SH-SY5Y (cell line): ENCODE data around the gene ZFHX3.

ENCODE experiments used
- GATA2 ChIP-seq: IDR thresholded peaks from 2 replicates; pipeline ENCODE4 v1.6.1; 2011; ENCODE audit warnings: mild to moderate bottlenecking, low read depth, low read length
- GATA3 ChIP-seq: IDR thresholded peaks from 2 replicates; pipeline ENCODE4 v1.6.1; 2011; ENCODE audit warnings: low read depth, mild to moderate bottlenecking, low read length, moderate library complexity

ZFHX3 gene

DNA sequence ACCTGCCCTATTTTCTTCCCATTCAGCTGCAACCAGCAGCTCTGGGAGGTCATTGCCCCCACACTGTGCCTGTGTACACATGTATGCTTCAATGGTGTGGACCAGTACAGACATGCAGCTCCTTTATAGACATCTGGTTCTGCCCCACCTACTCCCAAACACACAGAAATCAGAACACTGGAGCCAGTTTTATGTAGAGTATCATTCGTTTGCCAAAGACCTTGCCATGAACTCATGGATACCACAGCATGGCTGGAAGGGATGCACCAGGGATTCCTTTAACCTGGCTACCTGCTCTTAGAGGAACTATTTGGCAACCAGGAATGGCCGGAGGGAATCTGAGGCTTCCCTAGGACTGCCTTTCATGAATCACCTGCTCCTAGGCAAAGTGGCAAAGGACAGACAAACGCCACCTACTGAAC is 60.4 kb downstream of the ZFHX3 start:
- TF ChIP-seq GATA2, result no peak
- TF ChIP-seq GATA3, result no peak

DNA sequence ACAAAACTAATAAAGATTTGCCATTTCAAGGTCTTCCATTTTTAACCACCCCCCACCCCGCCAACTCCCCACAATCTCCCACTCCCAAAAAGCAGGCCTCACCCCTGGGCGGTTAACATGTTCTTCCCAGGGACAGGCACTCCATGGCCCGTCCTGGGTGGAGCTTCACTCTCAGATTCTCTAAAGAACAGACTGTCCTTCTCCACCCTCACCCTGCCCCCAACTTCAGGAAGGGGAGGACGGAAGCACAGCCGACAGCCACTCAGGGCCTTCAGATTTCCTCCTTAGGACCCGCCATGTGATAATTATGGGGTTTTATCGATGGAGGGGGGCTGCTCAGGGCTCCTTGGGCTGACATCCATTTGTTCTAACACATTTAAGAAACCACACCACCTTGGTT is 61.9 kb downstream of the ZFHX3 start:
- TF ChIP-seq GATA2 (no peak), GATA3 (no peak)

DNA sequence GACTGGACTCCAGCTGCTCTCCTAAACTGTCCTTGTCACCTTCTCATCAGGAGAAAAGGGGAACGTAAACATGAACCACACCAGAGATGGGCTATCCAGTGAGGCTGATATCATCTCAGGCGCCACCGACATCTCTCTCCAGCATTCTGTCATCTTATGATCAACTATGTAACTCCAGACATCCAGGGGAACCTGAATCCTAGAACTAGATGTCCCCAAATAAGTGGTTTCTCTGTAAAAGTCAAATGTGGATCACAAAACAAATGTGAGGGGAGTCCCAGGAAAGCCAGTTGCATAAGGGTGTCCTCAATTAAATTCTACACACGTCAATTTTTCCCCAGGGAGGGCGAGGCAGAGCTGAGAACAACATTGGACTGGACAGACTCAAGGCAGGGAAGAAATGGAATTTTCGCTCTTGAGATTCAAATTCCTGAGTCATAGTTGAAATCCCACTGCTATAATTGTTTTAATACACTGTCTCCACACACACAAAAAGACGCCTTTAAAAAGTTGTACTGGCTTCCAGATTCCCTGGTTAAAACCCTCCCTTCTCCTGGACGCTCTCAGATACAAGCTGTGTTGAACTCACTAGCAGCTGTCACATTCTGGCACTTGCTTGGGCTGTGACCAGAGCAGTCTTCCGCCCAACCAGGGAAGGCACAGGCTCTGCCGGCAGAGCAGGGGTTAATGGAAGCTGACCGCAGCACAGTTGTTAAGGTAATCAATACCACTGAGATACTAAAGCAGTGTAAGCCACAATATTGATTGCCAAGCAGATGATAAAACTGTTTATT is 62.6 kb downstream of the ZFHX3 start:
- TF ChIP-seq GATA3, result no peak
- no peak for TF ChIP-seq GATA2

DNA sequence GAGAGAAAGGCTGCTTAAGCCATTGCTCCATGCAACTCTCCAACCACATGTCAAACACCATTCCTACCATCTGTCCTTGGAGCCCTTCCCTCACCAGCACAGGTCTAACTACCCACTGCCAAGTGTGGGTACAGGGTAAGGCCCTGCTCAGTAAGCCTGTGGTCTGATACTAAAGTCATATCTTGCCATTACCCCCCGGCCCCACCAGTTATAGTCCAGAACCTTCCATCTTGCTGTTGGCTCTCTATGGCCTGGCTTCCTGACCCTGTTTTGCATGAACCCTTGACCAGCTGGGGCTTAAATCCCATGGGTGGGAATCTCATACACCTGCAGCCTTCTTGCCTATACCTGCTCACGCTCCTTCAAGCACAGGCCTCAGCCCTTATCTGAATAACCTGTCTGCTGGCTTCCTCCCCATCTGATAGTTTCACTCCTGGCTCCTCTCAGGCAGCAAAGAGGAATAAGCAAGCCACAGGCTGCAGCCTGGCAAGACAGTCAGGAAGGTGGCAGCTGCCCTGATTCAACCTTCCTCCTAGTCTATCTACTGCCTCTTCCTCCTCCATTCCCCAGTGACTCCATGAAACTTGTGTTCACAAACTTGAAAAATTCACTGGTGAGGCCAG is 64.1 kb downstream of the ZFHX3 start:
- TF ChIP-seq GATA2 (no peak), GATA3 (no peak)

DNA sequence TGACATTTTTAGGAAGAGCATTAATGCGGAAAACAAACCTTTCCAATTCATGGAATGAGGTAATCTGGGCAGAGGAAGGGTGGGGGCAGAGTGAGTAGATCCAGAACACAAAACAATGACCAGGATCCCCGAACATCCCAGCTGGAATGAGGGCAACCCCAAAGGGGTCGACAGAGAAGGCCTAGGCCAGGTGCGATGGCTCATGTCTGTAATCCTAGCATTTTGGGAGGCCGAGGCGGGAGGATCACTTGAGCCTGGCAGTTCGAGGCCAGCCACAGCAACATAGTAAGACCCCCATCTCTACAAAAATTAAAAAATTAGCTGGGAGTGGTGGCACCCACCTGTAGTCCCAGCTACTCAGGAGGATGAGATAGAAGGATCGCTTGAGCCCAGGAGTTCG is 64.7 kb downstream of the ZFHX3 start:
- TF ChIP-seq GATA3 (no peak), GATA2 (no peak)

DNA sequence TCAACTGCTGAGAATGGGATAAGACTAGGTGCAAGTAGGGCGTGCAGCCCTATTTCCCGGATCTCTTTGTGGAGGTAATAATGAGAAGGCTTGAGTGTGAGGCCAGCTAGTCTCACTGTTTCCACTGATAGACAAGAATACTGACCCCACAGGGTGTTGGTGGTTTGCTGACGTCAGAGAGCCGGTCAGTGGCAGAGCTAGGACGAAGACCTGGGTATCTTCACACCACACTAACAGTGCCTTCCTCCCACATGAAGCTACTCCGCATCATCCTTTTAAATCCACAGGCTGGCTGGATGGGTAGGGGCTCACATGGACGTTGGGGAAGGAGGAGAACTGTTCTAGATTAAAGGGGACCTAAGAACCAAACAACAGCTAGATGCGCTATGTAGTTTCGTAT is 68.0 kb downstream of the ZFHX3 start:
- TF ChIP-seq GATA3, result no peak
- no peak for TF ChIP-seq GATA2

DNA sequence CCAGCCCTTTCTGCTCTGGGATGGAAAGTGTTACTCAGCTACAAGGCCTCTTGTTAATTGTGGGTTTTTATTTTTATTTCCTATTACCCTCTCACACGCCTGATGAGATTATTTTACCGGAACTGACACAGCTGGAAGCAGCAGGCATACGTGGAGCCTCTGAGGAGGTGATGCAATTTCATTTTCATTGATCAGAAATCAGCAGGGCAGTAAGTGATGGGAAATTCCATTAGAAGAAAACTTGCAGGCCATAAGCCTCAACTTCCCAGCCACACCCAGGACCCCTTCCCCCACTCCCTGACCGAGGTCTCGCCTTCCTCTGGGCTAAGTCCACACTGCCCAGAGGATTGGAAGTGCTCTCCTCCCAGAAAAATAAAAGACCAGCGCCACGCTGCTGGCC is 69.7 kb downstream of the ZFHX3 start:
- TF ChIP-seq GATA3 (no peak), GATA2 (no peak)

DNA sequence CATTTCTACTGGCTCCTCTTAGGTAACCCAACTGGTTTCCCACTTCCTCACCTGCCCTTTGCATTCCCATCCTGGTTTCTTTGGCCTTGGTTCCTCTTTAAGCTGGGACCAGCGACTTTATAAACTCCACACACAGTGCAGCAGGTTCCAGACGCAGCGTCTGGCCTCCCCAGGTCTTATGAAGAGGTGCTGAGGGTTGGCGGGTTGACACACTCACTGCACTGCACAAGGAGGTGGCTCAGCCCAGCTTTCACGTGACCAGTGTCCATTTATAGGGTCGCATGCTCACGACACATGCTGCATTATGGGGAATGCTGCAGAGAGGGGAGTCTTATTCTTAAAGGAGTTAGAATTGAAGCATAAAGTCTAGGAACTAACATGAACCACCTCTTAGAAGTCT is 70.8 kb downstream of the ZFHX3 start:
- TF ChIP-seq GATA2, result no peak
- no peak for TF ChIP-seq GATA3

DNA sequence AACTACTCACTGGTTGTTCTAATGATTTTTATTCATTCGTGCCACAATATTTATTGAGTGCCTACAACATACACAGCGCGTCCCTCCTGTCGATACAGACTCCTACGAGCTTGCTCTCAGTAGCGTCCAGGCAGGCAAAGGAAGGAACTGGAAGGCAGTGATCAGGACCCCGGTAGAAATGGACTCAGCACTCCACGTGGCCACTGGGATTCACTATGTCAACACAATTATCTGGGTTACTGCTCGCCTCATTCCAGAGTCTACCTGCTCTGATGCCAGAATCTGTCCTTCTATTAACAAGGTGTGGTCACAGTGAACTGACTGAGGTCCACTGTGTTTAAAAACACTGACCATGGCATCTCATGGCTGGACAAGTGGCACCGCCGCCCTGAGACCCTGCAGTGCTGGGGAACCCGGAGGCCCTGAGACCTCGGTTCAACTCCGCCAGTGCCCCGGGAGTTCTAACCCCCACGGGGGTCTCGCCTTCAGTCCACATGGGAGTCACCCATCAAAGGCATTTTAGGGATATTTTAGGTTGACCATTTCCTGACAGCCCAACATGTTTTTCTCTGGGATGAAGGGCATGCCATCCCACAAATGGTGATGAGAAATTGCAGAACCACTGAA is 71.4 kb downstream of the ZFHX3 start:
- TF ChIP-seq GATA3, result no peak
- TF ChIP-seq GATA2, result no peak

DNA sequence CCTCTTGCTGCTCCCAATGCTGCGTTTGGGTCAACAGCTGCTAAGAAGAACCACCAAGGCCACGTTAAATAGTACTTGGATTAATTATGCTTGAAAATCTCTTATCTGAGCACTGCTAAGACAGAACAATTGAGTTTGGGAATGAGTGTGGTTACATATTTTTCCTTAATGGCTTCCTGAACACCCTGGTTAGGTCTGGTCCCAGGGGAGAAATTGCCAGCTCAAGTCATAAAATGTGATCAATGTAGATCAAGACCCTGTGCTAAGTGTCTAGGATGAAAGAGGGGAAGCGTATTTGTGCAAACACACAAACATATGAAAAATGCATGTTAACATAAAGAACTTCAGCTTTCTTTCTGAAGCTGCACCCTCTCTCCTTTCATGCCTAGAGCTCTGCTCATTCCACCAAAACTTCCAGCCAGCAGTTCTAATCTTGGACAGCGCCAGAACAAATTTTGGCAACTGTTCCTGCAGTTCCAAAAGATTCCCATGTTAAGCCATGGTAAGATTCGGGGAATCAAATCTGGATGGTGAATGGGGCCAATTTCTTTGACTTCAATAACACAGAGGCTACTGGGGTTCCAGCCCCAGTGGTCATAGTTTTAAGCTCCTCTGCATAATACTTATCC is 72.0 kb downstream of the ZFHX3 start:
- no peak for TF ChIP-seq GATA2

DNA sequence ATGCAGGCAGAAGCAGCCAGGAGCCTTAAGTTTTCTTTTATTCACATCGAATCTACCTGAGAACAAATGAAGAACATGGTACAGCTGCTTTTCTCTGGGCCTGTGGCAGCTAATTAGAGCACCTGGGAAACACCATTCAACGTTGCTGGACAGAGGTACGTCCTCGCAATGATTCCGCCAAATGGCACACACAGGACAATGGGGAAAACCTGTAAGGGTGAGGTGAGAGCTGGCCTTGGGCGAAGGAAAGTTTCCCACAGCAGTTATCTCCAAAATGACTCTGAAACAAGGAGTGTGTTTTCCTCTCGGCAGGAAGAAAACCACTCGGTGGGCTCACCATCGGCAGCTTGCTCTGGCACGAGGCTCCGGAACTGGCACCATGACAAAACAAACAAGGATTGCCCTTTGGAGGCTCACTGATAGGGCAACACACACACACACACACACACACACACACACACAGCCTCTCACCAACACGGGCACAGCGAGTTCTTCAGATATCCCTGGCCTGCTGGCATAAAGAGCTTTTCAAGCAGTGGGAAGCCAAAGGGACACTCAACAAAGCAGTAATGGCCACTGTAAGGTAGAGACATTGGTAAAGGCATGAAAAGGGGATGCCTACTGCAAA is 73.7 kb downstream of the ZFHX3 start:
- TF ChIP-seq GATA3 (no peak), GATA2 (no peak)

DNA sequence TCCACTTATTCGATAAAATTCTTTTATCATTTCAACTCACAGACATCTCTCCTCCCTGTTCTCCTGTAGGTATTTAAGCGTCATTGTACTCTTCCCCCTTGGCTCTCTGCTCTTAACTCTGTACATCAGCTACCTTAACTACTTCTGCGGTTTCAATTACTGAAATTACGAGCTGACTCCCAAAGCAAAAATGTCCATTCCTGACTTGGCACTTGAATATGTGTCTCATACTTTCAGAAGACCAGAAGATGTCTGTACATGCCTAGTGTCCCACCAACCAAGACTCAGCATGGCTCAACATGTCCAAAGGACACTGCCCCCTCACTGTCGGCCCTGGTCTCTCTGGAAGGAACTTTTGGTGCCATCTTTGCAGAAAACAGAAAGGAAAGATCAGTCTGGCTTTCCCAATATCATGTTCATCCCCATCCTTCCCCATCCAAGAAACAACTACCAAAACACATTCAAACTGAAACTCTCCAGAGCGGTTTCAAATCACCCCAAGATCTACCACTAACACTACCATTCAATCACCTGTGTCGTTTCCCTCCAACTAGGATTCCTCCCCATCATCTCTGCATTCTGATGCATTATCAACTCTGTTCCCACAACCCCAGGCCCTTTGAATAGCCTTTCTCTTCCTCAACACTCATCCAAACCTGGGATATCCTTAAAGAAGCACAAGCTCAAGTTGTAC is 74.9 kb downstream of the ZFHX3 start:
- TF ChIP-seq GATA3, result no peak
- no peak for TF ChIP-seq GATA2

DNA sequence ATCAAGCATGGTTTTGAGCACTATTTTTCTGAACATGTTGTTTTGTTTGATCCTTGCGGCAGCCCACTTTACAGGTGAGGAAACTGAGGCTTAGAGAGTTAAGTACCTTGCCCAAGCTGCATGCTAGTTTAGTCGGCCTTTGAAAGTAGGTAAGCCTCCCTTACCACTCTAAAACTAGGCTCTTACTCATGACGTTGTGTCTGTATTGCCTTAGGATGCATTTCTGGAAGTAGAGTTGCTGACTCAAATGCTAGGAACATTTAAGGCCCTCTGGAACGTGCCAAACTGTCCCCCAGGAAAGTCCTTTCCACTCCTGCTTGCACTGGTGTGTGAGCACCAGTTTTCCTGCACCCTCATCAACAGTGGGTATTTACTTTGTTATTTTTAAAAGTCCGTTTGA is 76.6 kb downstream of the ZFHX3 start:
- TF ChIP-seq GATA3 (no peak), GATA2 (no peak)

DNA sequence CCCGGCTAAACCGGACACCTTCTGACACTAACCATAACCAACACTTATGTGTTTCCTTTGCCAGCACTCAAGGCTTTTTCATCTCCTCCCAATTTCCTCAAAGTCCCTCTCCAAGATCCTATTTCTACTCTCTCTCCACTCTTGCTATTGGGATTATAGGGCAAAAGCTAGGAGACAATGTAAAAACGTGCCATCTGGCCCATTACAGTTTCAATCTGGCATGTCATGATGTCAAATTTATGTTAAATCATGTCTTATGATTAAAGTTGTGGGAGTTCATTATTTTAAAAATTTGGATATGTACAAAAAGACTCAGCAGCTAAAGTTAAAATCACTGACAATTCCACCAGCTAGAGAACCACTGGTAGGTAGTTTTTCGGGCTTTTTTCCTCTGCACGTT is 77.3 kb downstream of the ZFHX3 start:
- no peak for TF ChIP-seq GATA2
- no peak for TF ChIP-seq GATA3

DNA sequence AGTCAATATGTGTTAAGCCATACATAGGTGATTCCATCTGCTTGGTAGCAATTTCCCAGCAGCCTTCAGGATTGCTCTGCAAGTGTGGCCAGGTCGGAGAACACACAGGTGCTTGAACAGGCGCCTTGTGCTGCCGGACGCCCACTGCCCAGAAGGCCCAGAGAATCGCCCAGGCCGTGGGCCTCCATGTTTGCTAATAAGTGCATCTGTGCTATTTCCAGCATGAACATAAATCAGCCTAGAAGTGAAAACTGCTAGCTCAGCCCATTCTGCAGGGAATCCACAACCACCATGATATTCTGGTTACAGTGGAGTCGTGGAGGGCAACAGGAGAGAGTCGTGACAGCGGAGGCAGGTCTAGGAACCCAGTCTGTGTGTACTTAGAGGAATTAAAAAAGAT is 78.1 kb downstream of the ZFHX3 start:
- TF ChIP-seq GATA3 (no peak), GATA2 (no peak)
